Esophagus squamous epithelium (tissue), 4 donors: Measurements from ENCODE around the gene KRT77.

Experiments
- CTCF ChIP-seq, 6 experiments: fragments of 450-650 bp in 4 of 6; fragments of 200-600 bp in 2 of 6; sonication (generic) in 2 of 6; IDR thresholded peaks; one replicate each; pipeline ENCODE4 v1.5.1; 2016 to 2019; ENCODE audit warnings: antibody characterized with exemption in 6 of 6, mild to moderate bottlenecking in 4 of 6, moderate library complexity in 4 of 6
- POLR2A ChIP-seq, 4 donors: fragments of 450-650 bp; IDR thresholded peaks; one replicate each; pipeline ENCODE4 v1.6.1; 2017; ENCODE audit warnings: antibody characterized with exemption in 4 of 4, mild to moderate bottlenecking in 4 of 4, moderate library complexity in 3 of 4

GRCh38 chr12:52676163-52676562 lies 27.2 kb downstream of the KRT77 start:
- TF ChIP-seq CTCF (IDR thresholded peaks at IDR 0.05) (no peak), POLR2A (IDR thresholded peaks at IDR 0.05) (no peak)
